Keratinocyte (primary cell): ENCODE data around the gene SCMH1. TPM values are rescaled to one million over a fixed set of nuclear protein-coding genes. Genes with fewer than 3 reads are reported as not detected.
A peak's percentile ranks its signal among the peaks of the same experiment; 100 is the strongest.

Source experiments
- DNase-seq: peaks from one replicate; pipeline ENCODE4 v3.0.0-alpha.2; 2011; ENCODE audit warnings: low read depth, missing footprints, low spot score
- FAIRE-seq: peaks from 2 replicates; lab custom pipeline; 2011; peaks lifted over from hg19 to GRCh38; lab: Jason Lieb, UNC
- H2AFZ ChIP-seq: 2 replicates; pipeline ENCODE4 v1.6.0; 2012; ENCODE audit warnings: low read length, control low read depth, inconsistent platforms; ENCODE audit not compliant: control insufficient read depth
- H3K27ac ChIP-seq: 2 replicates; pipeline ENCODE4 v1.5.1; 2011; ENCODE audit warnings: low read length; ENCODE audit not compliant: control insufficient read depth, insufficient read depth
- H3K27me3 ChIP-seq: 3 replicates; pipeline ENCODE4 v1.6.0; 2011; ENCODE audit warnings: low read length; ENCODE audit not compliant: control insufficient read depth, insufficient read depth; ENCODE audit errors: extremely low read depth
- H3K36me3 ChIP-seq, 2 experiments: 2 replicates in 1 of 2; 3 replicates in 1 of 2; pipeline ENCODE4 v1.5.1; 2011; ENCODE audit warnings: low read length in 2 of 2, mild to moderate bottlenecking in 1 of 2; ENCODE audit not compliant: control insufficient read depth in 2 of 2, insufficient read depth in 2 of 2; ENCODE audit errors: extremely low read depth in 1 of 2
- H3K4me1 ChIP-seq: 3 replicates; pipeline ENCODE4 v1.5.1; 2011; ENCODE audit warnings: low read length; ENCODE audit not compliant: control insufficient read depth, insufficient read depth; ENCODE audit errors: extremely low read depth
- H3K4me2 ChIP-seq: 3 replicates; pipeline ENCODE4 v1.6.0; 2011; ENCODE audit warnings: low read depth, low read length; ENCODE audit not compliant: control insufficient read depth, insufficient read depth; ENCODE audit errors: extremely low read depth
- H3K4me3 ChIP-seq, 3 experiments: fragments of 200-600 bp in 1 of 3; sonication (generic) in 1 of 3; 2 replicates in 2 of 3; 3 replicates in 1 of 3; pipeline ENCODE4 v1.5.1; 2011 to 2016; ENCODE audit warnings: low read length in 3 of 3, mild to moderate bottlenecking in 3 of 3, control low read depth in 2 of 3, inconsistent platforms in 1 of 3, low read depth in 1 of 3, mixed read lengths in 1 of 3, mixed run types in 1 of 3, moderate library complexity in 1 of 3; ENCODE audit not compliant: control insufficient read depth in 2 of 3, insufficient read depth in 2 of 3; ENCODE audit errors: extremely low read depth in 1 of 3
- H3K79me2 ChIP-seq: 2 replicates; pipeline ENCODE4 v1.6.0; 2012; ENCODE audit warnings: low read length; ENCODE audit not compliant: control insufficient read depth, insufficient read depth
- H3K9ac ChIP-seq: 3 replicates; pipeline ENCODE4 v1.6.0; 2011; ENCODE audit warnings: low read length; ENCODE audit not compliant: control insufficient read depth, insufficient read depth; ENCODE audit errors: extremely low read depth
- H3K9me1 ChIP-seq: 3 replicates; pipeline ENCODE4 v1.6.0; 2011; ENCODE audit warnings: low read length; ENCODE audit not compliant: control insufficient read depth, insufficient read depth; ENCODE audit errors: extremely low read depth
- H3K9me3 ChIP-seq: 2 replicates; pipeline ENCODE4 v1.5.1; 2012; ENCODE audit warnings: low read depth, low read length; ENCODE audit not compliant: control insufficient read depth
- H4K20me1 ChIP-seq: 3 replicates; pipeline ENCODE4 v1.6.0; 2011; ENCODE audit warnings: low read length; ENCODE audit not compliant: control insufficient read depth, insufficient read depth; ENCODE audit errors: extremely low read depth
- CTCF ChIP-seq, 3 experiments: IDR thresholded peaks in 1 of 3; conservative IDR thresholded peaks in 1 of 3; optimal IDR thresholded peaks in 1 of 3; 2 replicates in 2 of 3; 3 replicates in 1 of 3; pipeline versions ENCODE3 to v1.5.1; 2011; ENCODE audit warnings: low read length in 3 of 3, mild to moderate bottlenecking in 3 of 3, moderate library complexity in 2 of 3, control low read depth in 1 of 3, inconsistent platforms in 1 of 3; ENCODE audit not compliant: insufficient read depth in 2 of 3; ENCODE audit errors: extremely low read depth in 1 of 3
- EZH2 ChIP-seq: IDR thresholded peaks from one replicate; pipeline ENCODE4 v1.6.1; 2012; ENCODE audit warnings: inconsistent platforms, mild to moderate bottlenecking, low read length, moderate library complexity
- dilution Hi-C: fragments of 300-500 bp; cut with MboI; formaldehyde crosslinking; loops from one replicate; pipeline ENCODE4 v1.7.0; 2020; ENCODE audit warnings: low sequenced_read_pairs; ENCODE audit not compliant: extremely low pct_ligation_motif_present
- polyA plus RNA-seq, 5 experiments: library from polyadenylated mRNA; depleted of rRNA in 3 of 5; stranded (reverse) in 3 of 5; stranded (forward) in 1 of 5; unstranded in 1 of 5; fragments of >200 nt; gene quantifications; 1 replicate in 1 of 5; 2 replicates in 3 of 5; 3 replicates in 1 of 5; pipeline versions ENCODE4 v1.2.1 to v1.2.3, GENCODE V29; 2011 to 2012; ENCODE audit warnings: missing spikeins in 2 of 5, low read depth in 1 of 5, low replicate concordance in 1 of 5

The SCMH1 gene
- polyA plus RNA-seq, 1 donor (not counting 4 experiments of a cell fraction or from before 2014, with no cell fraction given), result 29.9 TPM

- Histone ChIP-seq H3K9me3 (no peaks in the 10 kb centered on the region), H2AFZ (peak overlapping the region; percentile 89), H4K20me1 (peaks cover 12% of the 10 kb centered on the region), H3K36me3 (peaks cover 0 to 19% of the 10 kb centered on the region in 2 experiments), H3K4me2 (peak overlapping the region; percentile 77), H3K27ac (peak overlapping the region; percentile 85), H3K27me3 (no peaks in the 10 kb centered on the region), H3K9me1 (no peaks in the 10 kb centered on the region), H3K9ac (peak overlapping the region; percentile 90), H3K4me1 (peaks cover 31% of the 10 kb centered on the region), H3K79me2 (peaks cover 39% of the 10 kb centered on the region), H3K4me3 (peak overlapping the region; percentile 62 to 87 (median 67))
- FAIRE-seq (no peak), DNase-seq (no peak)
- dilution Hi-C loops, result no loop called here
- no peak for TF ChIP-seq CTCF (optimal IDR thresholded peaks at IDR 0.05 in 1 of 3, IDR thresholded peaks at IDR 0.05 in 1 of 3, conservative IDR thresholded peaks at IDR 0.05 in 1 of 3; ENCODE audit: extremely low read depth in 1 of 3, insufficient read depth in 2 of 3, low read length in 3 of 3)
- TF ChIP-seq EZH2, result no peak
Observed at GRCh38 chr1:40978886-40979240, 263.2 kb downstream of the SCMH1 start.

- Histone ChIP-seq H3K79me2 (peaks cover 28% of the 10 kb centered on the region), H3K9me1 (no peaks in the 10 kb centered on the region), H3K9me3 (no peaks in the 10 kb centered on the region), H3K4me1 (peaks cover 19% of the 10 kb centered on the region), H4K20me1 (peaks cover 9% of the 10 kb centered on the region), H3K9ac (no peak overlapping the region), H3K36me3 (peaks cover 0 to 8% of the 10 kb centered on the region in 2 experiments), H3K27me3 (no peaks in the 10 kb centered on the region), H3K27ac (no peak overlapping the region), H3K4me2 (no peak overlapping the region), H3K4me3 (no peak overlapping the region), H2AFZ (no peak overlapping the region)
- FAIRE-seq (no peak), DNase-seq (no peak)
- TF ChIP-seq CTCF (optimal IDR thresholded peaks at IDR 0.05 in 1 of 3, IDR thresholded peaks at IDR 0.05 in 1 of 3, conservative IDR thresholded peaks at IDR 0.05 in 1 of 3; ENCODE audit: extremely low read depth in 1 of 3, insufficient read depth in 2 of 3, low read length in 3 of 3) (no peak), EZH2 (no peak)
- dilution Hi-C loops, result no loop called here
Observed at GRCh38 chr1:40977716-40978115, 264.4 kb downstream of the SCMH1 start.

Other genes starting within 250 kb of the SCMH1 start
- gene SLFNL1, start 220.6 kb downstream of the SCMH1 start, polyA plus RNA-seq, result 0.04 TPM in 1 of 3 replicates, not detected in the others
- gene FOXO6, start 119.1 kb upstream of the SCMH1 start, polyA plus RNA-seq, result not detected in 3 replicates
- gene EDN2, start 242.4 kb upstream of the SCMH1 start, polyA plus RNA-seq, result 0.06 to 0.34 TPM (median 0.32 TPM) in 3 replicates